Activated T-cell treated with anti-CD3 and anti-CD28 coated beads for 48 hours (primary cell): ENCODE measurements around the gene PFDN2.
"Not testable (repeated sequence)": the region's sequence is repeated elsewhere in the genome, so short reads cannot be mapped to it uniquely, and the experiment has no call there.

Experiments used
- DNase-seq: peaks from one replicate; pipeline ENCODE4 v3.0.0-alpha.2; 2020; ENCODE audit warnings: low read depth

PFDN2 gene

DNA sequence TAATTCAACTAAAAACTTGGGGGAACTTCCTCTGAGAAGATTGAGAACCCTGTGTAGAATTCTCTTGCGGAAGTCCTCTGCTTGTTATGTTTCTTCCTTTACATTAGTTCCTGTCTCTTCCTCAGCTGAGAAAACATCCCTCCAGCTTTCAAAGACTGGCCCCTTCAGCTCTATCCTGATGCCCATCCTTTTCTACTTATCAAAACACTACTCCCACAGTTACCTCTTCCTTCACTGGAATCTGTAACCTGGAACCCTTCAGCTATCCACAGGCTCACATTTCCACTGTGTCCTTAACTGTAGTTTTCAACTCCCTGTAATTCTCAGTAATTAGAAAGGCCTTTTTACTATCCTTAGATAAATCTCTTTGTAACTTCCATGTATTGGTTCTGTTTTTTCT lies 20.6 kb upstream of the PFDN2 start:
- DNase-seq: no peak

DNA sequence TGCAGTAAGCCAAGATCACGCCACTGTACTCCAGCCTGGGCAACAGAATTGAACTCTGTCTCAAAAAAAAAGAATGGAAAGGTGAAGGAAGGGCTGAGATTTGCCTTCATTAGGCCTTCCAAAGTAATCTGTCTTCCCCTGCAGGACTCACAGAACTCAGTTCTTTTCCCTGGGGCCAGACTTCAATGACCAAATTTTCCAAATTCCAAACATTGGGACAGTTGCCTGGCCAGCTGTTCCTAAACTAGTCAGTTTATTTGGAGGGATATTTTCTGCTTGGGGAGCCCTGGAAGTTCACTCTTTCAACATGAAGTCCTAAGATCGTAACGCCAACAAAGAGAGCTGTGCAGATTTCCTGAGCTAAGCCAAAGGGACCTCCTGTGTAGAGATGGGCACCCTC lies 20.0 kb upstream of the PFDN2 start:
- DNase-seq: no peak

DNA sequence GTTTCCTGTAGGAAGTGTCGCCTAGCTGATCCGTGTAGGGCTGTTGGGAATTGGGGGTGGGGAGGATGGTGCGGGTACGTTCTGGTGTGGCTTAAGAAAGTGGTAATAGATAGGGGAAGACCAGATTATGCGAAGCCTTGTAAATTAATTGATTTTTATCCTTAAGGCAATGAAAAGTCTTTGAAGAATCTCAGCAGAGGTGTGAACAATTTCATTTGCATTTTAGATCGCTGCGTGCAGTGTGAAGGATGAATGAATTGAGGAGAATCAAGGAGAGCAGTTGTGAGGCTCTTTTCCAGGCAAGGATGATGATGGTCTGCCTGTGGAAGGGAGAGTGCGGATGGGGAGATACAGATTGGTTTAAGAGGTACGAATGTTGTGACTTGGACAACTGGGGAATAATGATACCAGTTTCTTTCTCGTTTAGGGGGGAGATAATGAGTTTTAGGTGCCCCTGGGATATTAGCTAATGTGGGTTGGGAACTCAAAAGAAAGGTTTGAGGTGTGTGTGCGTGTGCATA lies 15.4 kb upstream of the PFDN2 start:
- no peak for DNase-seq

DNA sequence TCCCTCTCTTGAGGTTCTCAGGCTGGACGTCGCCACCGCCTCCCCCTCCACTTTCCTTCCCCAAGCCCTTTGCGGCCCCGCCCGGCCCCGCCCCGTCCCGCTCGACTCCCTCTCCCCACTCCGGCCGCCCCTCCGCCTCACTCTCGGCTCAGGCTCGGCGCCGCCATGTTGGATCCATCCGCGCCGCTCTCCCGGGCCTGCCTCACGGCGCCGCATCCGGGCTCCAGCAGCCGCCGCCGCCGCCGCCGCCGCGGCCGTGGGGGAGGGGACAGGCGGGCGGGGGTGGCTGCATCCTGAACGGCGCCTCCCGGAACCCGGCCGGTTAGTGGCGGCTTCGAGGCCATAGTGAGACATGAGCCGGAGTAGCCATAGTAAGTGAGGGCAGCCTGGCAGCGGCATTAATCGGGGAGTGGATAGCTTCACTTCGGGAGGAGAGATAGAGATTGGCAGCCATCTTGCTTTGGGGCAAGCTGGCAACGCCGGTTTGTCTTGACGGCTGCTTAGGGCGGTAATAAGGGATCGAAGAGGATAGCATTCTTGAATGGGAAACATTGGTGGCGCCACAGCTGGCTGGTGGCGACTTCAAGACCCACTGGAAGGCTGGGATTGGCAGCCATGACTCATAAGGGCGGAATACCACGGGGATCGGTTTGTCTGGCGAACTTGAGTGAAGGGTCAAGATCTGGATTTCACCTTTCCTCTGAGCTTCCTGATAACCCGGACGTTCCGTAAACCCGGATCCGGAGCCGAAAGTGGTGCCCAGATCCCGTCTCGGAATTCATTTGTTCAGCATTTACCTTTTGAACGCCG lies 14.8 kb upstream of the PFDN2 start, which contains the start of gene DEDD:
DEDD (minus strand) TSS at position 258 of the 810 bp plus-strand sequence. CDS start 8,205 bp downstream, outside the sequence.
- DNase-seq: peak; percentile 86

DNA sequence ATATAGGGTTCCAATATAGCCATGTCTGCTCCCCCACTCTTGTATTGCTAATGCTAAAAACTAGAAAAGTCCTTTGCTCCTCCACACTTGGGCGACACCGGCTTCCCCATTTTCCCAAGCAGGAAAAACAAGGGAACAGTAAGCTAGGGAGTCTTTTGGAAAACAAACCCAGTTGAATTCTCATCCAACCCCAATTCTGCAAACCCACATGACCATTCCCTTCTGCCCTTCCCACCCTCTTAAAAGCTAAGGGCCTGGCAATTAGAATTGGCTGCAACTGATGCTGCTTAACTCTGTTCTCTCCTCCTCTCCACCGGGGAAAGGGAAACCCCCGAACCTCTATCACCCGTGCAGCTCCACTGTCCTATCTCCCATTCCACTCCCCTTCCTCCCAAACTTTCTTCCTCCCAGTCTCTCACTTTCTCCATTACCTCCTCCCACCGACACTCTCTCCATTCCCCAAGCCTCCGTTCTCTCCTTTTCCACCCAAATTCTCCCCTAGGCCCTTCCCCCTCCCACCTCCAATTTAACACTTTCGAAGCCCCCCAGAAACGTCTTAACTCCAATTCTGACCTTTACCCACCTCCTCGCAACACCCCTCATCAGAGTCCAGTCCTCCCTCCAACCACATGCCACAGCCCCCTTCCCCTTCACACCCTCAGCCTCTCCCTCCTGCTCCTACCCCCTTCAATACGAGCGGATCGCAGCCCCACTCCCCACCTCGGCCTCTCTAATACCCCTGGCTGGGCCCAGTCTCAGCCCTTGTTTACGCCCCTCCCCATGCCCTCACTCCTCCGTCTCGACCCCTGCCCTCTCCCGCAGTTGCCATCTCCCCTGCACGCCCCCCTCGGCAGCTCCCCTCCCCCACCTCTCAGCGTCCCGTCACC lies 13.9 kb upstream of the PFDN2 start:
- no peak for DNase-seq

DNA sequence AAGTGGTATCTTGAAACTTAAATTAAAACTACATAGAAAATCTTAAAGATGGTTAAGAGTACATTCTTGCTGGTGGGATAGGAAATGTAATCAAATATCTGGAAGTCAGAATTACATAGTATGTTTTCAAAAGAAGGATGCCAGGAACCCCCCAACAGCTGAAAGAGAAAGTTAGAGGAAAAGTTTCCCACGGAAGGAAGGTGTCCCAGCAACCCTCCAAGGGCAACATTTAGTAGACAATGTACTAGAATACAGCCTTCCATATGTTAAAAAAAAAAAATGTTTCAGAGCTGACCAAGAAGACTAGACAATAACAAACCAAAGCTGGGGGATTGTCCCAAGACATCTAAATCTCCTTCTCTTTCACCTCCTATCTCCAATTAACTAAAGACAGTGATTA lies 12.4 kb upstream of the PFDN2 start:
- DNase-seq: no peak

DNA sequence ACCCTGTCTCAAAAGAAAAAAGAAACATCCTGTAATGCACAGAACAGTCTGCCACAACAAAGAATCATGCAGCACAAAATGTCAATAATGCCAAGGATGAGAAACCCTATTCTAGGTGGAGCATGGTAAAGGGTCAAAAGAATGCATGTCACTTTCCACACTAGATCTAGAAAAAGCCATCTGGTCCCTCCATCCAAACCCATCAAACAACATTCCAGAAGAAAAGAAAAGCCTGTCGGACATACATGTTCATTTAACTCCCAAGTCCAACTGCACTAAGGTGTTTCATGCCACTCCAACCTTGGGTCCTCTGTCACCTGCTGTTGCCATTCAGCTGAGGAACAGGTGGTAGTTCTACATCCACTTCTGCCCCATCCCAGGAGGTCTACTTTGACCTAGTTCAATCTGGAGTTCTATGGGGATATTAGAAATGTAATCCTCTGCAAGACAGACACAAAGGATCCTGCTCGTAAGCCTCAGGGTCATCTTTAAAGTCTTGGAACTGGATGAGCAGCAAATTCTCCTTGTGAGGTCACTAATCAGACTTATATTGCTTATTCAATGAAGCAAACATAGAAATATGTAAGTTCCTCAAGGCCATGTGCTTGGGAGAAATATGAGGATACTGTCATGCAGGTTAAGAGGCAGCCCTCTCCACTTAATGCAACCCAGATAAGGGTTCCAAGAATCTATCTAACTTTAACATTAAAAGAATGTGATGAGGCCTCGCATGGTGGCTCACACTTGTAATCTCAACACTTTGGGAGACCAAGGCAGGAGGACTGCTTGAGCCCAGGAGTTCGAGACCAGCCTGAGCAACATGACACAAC lies 11.0 kb upstream of the PFDN2 start:
- no peak for DNase-seq

DNA sequence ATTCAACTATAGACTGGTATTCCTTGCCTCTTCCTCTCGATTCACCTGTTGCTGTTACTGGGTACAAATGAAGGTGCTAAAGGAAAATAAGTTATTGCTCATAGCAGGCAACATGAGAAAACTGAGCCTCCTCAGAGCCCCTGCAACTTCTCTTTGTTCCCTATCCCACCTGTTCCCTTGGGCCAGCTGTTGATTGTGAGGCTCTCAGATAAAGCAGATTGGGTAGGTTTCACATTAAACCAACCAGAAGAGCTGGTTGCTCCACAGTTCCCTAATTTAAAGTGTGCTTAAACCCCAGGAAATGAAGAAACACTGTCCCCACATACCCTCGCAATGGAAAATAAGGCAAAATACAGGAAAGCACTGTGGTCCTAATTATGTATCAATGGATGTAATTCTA lies 9.8 kb upstream of the PFDN2 start:
- DNase-seq: no peak

DNA sequence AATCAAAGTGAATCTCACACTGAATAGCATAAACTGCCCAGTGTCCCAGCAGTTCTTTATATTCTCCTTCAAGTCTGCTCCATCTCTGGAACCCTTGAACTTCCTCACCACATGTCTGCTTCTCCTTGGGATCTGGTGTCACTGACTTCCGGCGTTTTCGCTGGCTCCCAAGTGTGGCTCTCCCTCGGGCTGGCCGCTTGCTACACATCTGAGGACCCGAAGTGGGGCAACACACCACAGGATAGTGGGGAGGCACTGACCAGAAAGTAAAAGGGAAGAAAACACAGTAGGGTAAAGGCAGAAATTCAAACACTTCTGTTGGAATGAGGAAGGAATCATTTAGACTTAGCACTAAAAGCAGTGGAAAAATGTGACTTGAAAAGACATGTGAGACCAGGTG lies 5.1 kb upstream of the PFDN2 start:
- no peak for DNase-seq

DNA sequence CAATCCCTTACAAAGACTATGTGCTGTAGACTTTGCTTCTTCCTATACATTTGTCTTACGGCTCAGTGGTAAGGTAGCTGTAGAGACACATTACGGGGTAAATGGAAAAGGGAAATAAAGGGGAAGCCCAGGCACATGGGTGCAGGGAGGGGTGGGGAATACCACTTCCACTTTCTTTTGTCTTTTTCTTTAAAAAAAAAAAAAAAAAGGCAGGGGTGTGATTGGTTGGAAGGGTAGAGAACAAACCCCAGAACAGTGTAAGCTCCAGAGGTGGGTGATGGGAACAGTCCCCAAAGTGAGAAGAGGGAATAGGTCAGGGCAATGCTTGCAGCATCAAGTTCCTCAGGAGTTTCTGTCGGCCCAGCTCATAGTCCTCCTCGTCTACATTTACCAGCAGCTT lies 4.0 kb upstream of the PFDN2 start:
- no peak for DNase-seq

DNA sequence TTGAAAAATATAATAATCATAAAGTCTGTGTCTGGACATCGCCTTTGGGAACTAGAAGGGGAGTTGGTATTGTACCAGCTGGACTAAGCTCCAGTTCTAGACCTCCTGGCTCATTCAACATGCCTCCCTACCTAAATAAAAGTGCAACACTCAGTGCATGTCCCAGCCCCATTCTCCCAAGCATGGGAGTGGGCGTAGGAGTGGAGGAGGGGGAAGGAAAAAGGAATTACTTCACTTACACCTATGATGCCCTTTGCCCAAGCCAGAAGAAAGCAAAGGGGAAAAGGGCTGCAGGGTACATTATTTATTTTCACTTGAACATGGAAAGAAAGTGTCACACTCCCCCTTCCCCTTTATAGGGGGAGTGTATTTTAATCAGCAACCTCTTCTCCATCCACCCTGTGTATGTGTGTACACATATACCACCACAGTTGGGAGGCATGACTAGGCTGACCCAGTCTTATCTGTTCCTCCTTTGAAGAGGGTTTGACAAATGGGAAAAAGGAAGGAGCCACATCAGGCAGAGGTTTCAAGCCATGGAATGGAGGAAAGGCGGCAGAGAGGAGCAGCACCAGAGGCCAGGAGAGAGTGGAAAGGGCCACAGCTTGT lies 3.3 kb upstream of the PFDN2 start:
- DNase-seq: no peak

DNA sequence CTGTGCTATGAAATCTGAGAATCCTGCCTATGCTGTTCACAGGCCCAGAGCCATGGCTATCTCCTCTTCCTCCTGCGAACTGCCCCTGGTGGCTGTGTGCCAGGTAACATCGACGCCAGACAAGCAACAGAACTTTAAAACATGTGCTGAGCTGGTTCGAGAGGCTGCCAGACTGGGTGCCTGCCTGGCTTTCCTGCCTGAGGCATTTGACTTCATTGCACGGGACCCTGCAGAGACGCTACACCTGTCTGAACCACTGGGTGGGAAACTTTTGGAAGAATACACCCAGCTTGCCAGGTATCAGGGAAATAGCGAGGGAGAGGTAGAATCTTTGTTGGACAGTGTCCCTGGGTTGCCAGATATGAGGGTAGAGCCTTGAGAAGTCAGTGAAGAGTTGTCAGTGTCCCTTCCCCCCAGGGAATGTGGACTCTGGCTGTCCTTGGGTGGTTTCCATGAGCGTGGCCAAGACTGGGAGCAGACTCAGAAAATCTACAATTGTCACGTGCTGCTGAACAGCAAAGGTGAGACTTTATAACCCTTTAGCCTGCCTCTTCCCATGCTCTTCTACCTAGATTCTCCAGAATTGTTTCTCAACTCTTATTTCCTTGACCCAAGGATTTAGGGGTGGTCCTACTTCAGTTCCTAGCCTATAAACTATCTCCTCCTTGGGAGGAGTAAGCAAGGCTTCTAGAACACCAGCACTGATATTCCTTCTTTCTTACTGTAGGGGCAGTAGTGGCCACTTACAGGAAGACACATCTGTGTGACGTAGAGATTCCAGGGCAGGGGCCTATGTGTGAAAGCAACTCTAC lies 1.5 kb upstream of the PFDN2 start:
- peak; percentile 56 for DNase-seq

DNA sequence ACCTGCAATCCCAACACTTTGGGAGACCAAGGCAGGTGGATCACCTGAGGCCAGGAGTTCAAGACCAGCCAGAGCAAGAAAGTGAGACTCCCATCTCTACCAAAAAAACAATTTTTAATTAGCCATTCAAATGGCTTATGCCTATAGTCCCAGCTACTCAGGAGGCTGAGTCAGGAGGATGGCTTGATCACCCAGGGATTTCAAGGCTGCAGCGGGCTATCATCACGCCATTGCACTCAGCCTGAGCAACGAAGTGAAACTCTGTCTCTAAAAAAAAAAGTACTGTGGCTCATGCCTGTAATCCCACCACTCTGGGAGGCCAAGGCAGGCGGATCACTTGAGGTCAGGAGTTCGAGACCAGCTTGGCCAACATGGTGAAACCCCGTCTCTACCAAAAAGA lies 1.9 kb downstream of the PFDN2 start:
- DNase-seq: not testable (repeated sequence)

DNA sequence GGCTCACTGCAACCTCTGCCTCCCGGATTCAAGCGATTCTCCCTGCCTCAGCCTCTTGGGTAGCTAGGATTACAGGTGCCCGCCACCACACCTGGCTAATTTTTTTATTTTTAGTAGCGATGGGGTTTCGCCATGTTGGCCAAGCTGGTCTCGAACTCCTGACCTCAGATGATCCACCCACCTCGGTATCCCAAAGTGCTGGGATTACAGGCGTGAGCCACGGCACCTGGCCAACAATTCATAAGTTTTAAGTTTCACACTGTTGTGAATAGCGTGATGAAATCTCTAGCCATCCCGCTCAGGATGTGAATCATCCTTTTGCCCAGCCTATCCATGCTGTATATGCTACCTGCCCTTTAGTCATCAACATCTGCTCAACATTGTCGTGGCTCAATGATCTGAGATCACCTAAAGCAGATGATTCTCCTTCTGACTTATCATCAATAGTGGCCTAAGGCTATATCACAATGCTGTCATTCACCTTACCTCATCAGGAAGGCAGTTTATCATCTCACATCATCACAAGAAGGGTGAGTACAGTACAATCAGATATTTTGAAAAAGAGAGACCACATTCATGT lies 2.6 kb downstream of the PFDN2 start:
- DNase-seq: peak; percentile 43

DNA sequence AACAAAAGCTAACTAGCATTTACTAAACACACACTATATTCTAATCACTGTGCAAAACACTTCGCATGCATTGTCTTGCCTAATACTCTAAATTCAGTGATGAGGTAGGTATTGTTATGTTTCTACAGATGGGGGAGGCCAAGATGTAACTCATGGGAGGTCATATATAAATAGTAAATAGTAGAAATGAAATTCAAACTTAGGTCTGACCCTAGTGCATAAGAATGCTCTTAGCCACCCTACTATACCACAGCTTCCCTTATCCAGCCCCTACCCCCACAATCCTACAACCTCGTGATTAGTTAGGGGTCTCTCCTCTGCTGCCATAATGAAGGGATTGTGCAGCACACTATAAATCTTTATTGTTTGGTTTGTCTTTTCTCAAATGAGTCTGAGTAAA lies 3.3 kb downstream of the PFDN2 start:
- DNase-seq: no peak

DNA sequence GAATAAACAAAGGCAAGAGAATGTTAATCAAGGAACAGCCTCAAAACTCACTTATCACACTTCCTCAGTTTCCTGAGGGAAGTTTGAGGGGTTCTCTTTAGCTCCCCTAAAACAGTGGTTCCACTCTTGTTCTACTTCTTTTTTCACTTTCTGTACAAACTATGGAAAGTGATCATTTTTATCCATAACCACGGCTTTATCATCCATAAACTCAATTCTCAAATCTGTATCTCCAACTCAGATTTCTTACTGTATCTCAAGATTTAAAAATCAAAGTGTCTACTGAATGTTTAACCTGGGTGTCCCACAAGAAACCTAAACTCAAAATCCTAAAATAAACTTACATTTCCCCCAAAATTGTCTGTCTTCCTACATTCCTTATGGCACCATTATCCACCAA lies 3.9 kb downstream of the PFDN2 start:
- DNase-seq: no peak

DNA sequence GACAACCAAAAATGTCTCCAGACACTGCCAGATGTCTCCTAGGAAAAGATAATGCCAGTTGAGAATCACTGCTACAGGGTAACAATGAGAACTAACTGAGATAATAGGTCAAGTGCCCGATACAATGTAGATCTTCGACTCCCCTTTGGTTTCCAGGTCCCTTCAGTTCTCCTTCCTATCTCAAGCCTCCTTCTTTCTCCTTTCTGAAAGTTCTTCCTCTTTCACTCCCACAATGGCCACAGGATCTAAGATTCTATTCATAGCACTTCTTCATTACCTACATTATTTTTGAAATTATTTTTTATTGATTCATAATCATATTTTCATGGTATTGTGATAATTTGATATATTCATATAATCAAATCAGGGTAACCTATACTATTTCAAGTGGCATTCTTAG lies 6.3 kb downstream of the PFDN2 start:
- DNase-seq: no peak

DNA sequence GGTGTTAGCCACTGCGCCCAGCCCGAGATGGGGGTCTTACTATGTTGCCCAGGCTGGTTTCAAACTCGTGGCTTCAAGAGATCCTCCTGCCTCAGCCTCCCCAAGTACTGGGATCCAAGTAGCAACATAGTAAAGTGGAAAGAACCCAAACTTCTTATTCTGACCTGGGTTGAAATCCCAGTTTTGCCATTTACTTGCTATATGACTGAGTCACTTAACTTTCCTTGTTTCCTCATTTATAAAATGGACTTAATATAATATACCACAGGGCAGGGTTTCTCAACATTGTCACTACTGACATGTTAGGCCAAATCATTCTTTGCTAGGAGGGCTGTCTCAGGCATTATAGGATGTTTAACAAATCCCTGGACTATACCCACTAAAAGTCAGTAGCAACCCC lies 6.7 kb downstream of the PFDN2 start:
- DNase-seq: no peak

DNA sequence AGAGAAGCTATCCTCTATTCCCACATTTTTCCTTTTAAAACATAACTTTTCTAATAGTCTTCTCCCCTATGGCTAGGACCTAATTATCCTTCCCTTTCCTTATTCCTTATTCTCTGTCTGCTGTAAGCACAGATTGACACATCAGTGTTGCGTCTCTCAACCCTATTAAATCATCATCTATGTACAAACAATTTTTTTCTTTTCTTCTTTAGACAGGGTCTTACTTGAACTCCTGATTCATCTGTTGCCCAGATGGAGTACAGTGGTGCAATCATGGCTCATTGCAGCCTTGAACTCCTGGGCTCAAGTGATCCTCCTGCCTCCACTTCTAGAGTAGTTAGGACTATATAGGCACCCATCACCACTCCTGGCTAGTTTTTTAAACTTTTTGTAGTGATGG lies 11.4 kb downstream of the PFDN2 start:
- no peak for DNase-seq

DNA sequence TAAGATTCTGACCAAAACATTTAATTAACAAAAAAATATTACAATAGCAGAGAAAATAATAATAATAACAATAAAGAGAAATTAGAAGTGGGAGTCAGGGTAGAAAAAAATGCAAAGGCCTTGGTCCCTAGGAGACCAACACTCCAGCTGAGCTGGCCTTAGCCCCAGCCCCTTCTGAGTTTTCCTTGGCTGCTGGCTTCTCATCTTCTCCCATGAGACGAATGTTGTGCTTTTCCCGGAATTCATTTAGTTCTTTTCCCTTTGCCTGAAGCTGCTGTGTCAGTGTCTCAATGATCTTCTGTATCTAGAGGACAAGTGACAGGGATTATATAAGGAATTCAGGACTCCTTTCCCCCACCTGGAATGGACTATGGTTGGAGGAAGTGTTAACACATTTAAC lies 17.3 kb downstream of the PFDN2 start:
- DNase-seq: no peak
